PC-9 (cell line): ENCODE results near the gene SPECC1L. TPM values are rescaled to one million over a fixed set of nuclear protein-coding genes. Genes with fewer than 3 reads are reported as not detected.
"Not testable (repeated sequence)": the region's sequence is repeated elsewhere in the genome, so short reads cannot be mapped to it uniquely, and the experiment has no call there.

Experiments used
- BruUV-seq: library from RNA; stranded (reverse); fragments of 400-500 nt; replicated peaks from 2 replicates; lab custom pipeline; 2021; lab: Mats Ljungman, UMichigan
- CTCF ChIA-PET: fragments of 300-600 bp; sonication (Branson Sonifier 250); formaldehyde crosslinking; loops from one replicate; lab custom pipeline; 2022; ENCODE audit warnings: antibody characterized with exemption; lab: Charles Lee
- POLR2A ChIA-PET: fragments of 300-600 bp; sonication (Branson Sonifier 250); formaldehyde crosslinking; loops from one replicate; lab custom pipeline; 2022; ENCODE audit warnings: antibody characterized with exemption; ENCODE audit not compliant: unreplicated experiment; lab: Charles Lee
- DNase-seq, 2 experiments: peaks; one replicate each; pipeline versions ENCODE4 v3.0.0 to v3.0.0-alpha.2; 2015 to 2022; ENCODE audit warnings: mixed read lengths in 1 of 2
- H2AFZ ChIP-seq: fragments of 200-600 bp; sonication (generic); 2 replicates; pipeline ENCODE4 v1.8.1; 2017; ENCODE audit warnings: antibody characterized with exemption
- H3F3A ChIP-seq: fragments of 200-600 bp; sonication (generic); 2 replicates; pipeline ENCODE4 v1.8.1; 2017; ENCODE audit warnings: antibody characterized with exemption, mild to moderate bottlenecking, low read depth; ENCODE audit not compliant: insufficient read depth
- H3K27ac ChIP-seq: fragments of 200-600 bp; sonication (generic); 2 replicates; pipeline ENCODE4 v1.6.1; 2016; ENCODE audit warnings: mixed run types
- H3K27me3 ChIP-seq: fragments of 200-600 bp; sonication (generic); 2 replicates; pipeline ENCODE4 v1.6.1; 2016; ENCODE audit warnings: low read depth, mixed run types; ENCODE audit not compliant: insufficient read depth
- H3K36me3 ChIP-seq: fragments of 200-600 bp; sonication (generic); 2 replicates; pipeline ENCODE4 v1.6.1; 2016; ENCODE audit warnings: low read depth, mixed run types
- H3K4me1 ChIP-seq: fragments of 200-600 bp; sonication (generic); replicated peaks from 2 replicates; pipeline ENCODE4 v1.6.1; 2016; ENCODE audit warnings: mixed run types; ENCODE audit not compliant: insufficient read depth
- H3K4me2 ChIP-seq: fragments of 200-600 bp; sonication (generic); 2 replicates; pipeline ENCODE4 v1.6.1; 2017; ENCODE audit warnings: mixed run types
- H3K4me3 ChIP-seq: fragments of 200-600 bp; sonication (generic); 2 replicates; pipeline ENCODE4 v1.6.1; 2016; ENCODE audit warnings: mixed run types
- H3K79me2 ChIP-seq: fragments of 200-600 bp; sonication (generic); 2 replicates; pipeline ENCODE4 v1.6.1; 2017; ENCODE audit warnings: low read depth, mixed run types
- H3K9me2 ChIP-seq: fragments of 200-600 bp; sonication (generic); 2 replicates; pipeline ENCODE4 v1.8.1; 2017; ENCODE audit warnings: mild to moderate bottlenecking; ENCODE audit not compliant: insufficient read depth
- H3K9me3 ChIP-seq: fragments of 200-600 bp; sonication (generic); 2 replicates; pipeline ENCODE4 v1.8.1; 2016; ENCODE audit warnings: low read depth; ENCODE audit not compliant: insufficient read depth
- H4K20me1 ChIP-seq: fragments of 200-600 bp; sonication (generic); 2 replicates; pipeline ENCODE4 v1.8.1; 2017; ENCODE audit not compliant: insufficient read depth
- CTCF ChIP-seq: fragments of 200-600 bp; sonication (generic); conservative IDR thresholded peaks from 2 replicates; pipeline ENCODE4 v1.6.1; 2017; ENCODE audit warnings: mixed run types, antibody characterized with exemption, mild to moderate bottlenecking, moderate library complexity
- EZH2 ChIP-seq: fragments of 200-600 bp; sonication (generic); IDR thresholded peaks from 2 replicates; pipeline ENCODE4 v1.8.0; 2017; ENCODE audit warnings: antibody characterized with exemption, low read depth
- intact Hi-C: fragments of 100-400 bp; cut with micrococcal nuclease; formaldehyde crosslinking; loops from one replicate; pipeline ENCODE4 v1.10.0; 2022; ENCODE audit not compliant: unreplicated experiment
- total RNA-seq: library from RNA; stranded (reverse); gene quantifications from 2 replicates; pipeline ENCODE4 v1.2.3, GENCODE V29; 2021

SPECC1L gene
- total RNA-seq, 1 experiment from 2014 or later = 38.9 TPM

- Histone ChIP-seq H3F3A (no peaks in the 10 kb centered on the region), H3K9me3 (no peaks in the 10 kb centered on the region), H3K27me3 (no peaks in the 10 kb centered on the region), H3K9me2 (no peaks in the 10 kb centered on the region), H3K4me1 (peaks cover 5% of the 10 kb centered on the region), H2AFZ (no peak overlapping the region), H3K4me3 (no peak overlapping the region), H3K79me2 (peaks cover 15% of the 10 kb centered on the region), H3K27ac (no peak overlapping the region), H4K20me1 (peaks cover 9% of the 10 kb centered on the region; the same call in 1 of the 2 replicates), H3K36me3 (peaks cover 31% of the 10 kb centered on the region), H3K4me2 (no peak overlapping the region)
- CTCF ChIA-PET = no interaction called here
- POLR2A ChIA-PET = no interaction called here
- intact Hi-C loops = no loop called here
- TF ChIP-seq EZH2 (no peak), CTCF (no peak)
- no TSS peak for BruUV-seq
- DNase-seq = no peak
Measured at GRCh38 chr22:24315367-24315966, 44.8 kb downstream of the SPECC1L start.

DNA sequence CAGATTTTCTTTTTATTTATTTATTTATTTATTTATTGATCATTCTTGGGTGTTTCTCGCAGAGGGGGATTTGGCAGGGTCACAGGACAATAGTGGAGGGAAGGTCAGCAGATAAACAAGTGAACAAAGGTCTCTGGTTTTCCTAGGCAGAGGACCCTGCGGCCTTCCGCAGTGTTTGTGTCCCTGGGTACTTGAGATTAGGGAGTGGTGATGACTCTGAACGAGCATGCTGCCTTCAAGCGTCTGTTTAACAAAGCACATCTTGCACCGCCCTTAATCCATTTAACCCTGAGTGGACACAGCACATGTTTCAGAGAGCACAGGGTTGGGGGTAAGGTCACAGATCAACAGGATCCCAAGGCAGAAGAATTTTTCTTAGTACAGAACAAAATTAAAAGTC is 45.6 kb downstream of the SPECC1L start:
- H2AFZ ChIP-seq, H3K27me3 ChIP-seq, CTCF ChIA-PET, H3K9me3 ChIP-seq, H3F3A ChIP-seq, H3K9me2 ChIP-seq, POLR2A ChIA-PET, H4K20me1 ChIP-seq, intact Hi-C loops, H3K4me1 ChIP-seq, BruUV-seq, H3K27ac ChIP-seq, H3K4me2 ChIP-seq, H3K79me2 ChIP-seq, H3K4me3 ChIP-seq, DNase-seq: not testable (repeated sequence)
- peaks cover 33% of the 10 kb centered on the region for H3K36me3 ChIP-seq

- H2AFZ ChIP-seq, H3K4me1 ChIP-seq, H3K27ac ChIP-seq, BruUV-seq, H3K79me2 ChIP-seq, DNase-seq, intact Hi-C loops, H3K4me2 ChIP-seq, H3K9me2 ChIP-seq, H3K27me3 ChIP-seq, H3K4me3 ChIP-seq, POLR2A ChIA-PET, H3F3A ChIP-seq, H4K20me1 ChIP-seq, CTCF ChIA-PET, H3K9me3 ChIP-seq: not testable (repeated sequence)
- peaks cover 37% of the 10 kb centered on the region for H3K36me3 ChIP-seq
Measured at GRCh38 chr22:24317511-24317910, 46.9 kb downstream of the SPECC1L start.

DNA sequence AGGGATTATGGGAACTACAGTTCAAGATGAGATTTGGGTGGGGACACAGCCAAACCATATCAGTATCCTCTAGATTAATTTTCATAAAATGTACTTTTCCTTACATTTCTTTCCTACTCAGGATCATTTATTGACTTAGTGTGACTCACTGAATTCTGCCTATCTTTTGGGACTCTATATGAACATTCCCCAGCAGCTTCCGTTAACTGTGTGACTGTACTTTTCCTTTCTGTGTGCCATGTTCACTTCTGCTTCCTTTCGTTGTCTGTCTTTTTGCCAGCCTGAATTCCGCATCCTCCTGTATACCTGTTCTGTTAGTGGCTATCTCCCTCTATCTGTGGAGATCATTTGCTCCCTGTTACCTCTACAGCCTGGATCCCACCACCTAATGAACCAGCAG is 48.8 kb downstream of the SPECC1L start:
- Histone ChIP-seq H3K4me2 (no peak overlapping the region), H2AFZ (no peak overlapping the region), H3K4me3 (no peak overlapping the region), H3K27ac (no peak overlapping the region), H3K36me3 (peaks cover 28% of the 10 kb centered on the region), H3K4me1 (no peaks in the 10 kb centered on the region), H3K27me3 (no peaks in the 10 kb centered on the region), H3F3A (peaks cover 2% of the 10 kb centered on the region; the same call in 1 of the 2 replicates), H4K20me1 (no peaks in the 10 kb centered on the region; the same call in 1 of the 2 replicates), H3K9me2 (no peaks in the 10 kb centered on the region), H3K9me3 (no peaks in the 10 kb centered on the region), H3K79me2 (no peaks in the 10 kb centered on the region)
- no peak for DNase-seq
- intact Hi-C loops = no loop called here
- CTCF ChIA-PET = no interaction called here
- no peak for TF ChIP-seq CTCF
- TF ChIP-seq EZH2 = no peak
- no TSS peak for BruUV-seq
- POLR2A ChIA-PET = no interaction called here
